Inferior parietal cortex (tissue), 1 donor: ENCODE measurements around the gene CD3E.
A peak's percentile ranks its signal among the peaks of the same experiment; 100 is the strongest.
"Not testable (repeated sequence)": the region's sequence is repeated elsewhere in the genome, so short reads cannot be mapped to it uniquely, and the experiment has no call there.

ENCODE experiments used
- DNase-seq: peaks from one replicate; pipeline ENCODE4 v3.0.0-alpha.2; 2016; ENCODE audit errors: extremely low spot score

CD3E gene

DNA sequence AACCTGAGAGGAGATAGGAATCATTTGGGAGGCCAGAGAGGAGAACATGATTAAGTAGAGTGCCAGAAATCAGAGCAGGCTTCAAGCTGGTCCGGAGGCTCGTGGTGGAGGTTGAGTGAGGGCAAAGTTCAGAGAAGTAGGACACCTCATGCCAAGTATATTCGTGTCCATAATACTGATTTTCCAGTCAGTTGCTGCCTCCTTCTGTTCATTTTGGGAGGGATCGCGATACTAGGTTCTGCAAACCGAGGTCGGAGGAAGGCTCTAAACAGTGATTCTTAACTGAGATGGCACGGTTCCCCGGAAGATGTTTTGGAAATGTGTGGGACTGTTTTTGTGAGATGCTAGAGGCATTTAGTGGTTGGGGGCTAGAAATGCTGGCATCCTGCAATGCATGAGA is 13.6 kb upstream of the CD3E start:
- DNase-seq: peak; percentile 32

DNA sequence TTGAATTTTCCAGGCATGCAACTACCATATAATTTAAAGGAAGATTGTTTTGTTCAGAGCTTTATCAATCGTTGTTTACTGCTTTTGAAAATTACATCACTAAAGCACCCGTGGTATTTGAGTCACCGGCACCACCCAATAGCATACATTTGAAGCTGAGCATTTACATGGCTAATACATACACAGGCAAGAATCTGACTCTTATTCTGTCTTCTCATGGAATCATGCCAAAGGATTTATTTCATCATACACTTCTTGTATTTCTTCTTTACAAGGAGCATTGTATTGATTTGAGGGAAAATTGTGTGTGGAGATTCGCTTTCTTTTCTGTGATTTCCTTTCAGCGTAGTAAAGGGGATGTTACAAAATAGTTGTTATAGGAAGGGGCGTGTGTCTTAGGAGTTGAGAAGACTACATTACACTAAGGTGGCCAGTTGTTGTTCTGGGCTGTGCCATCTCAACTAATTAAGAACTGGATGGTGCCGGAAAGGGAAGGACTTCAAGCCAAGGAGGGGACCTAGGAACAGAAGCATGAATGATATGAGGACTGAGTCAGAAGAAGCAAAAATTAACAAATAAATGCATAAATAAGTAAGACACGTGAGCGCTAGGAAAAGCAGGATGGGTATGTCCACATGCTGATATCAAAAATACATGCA is 12.9 kb upstream of the CD3E start:
- DNase-seq: no peak

GRCh38 chr11:118294053-118294452 is 10.5 kb upstream of the CD3E start:
- no peak for DNase-seq

DNA sequence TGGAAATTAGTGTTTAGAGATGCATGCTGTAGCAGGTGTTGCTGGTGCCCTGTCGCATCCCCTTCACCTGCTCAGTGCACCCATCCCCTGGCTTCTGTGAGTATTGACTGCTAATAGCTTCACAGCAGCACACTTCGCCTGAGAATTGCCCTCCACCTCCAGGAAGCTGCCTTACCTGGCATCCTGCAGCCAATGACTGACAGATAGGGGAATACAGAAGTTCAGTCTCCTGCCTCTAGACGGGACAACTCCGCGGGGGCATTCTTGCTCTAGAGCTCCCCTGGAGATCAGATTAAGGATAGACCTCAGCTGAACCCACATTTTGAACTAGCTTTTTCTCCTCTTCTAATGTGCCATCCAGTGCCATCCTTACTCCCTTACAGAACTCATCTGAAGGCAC is 9.3 kb upstream of the CD3E start:
- DNase-seq: no peak

DNA sequence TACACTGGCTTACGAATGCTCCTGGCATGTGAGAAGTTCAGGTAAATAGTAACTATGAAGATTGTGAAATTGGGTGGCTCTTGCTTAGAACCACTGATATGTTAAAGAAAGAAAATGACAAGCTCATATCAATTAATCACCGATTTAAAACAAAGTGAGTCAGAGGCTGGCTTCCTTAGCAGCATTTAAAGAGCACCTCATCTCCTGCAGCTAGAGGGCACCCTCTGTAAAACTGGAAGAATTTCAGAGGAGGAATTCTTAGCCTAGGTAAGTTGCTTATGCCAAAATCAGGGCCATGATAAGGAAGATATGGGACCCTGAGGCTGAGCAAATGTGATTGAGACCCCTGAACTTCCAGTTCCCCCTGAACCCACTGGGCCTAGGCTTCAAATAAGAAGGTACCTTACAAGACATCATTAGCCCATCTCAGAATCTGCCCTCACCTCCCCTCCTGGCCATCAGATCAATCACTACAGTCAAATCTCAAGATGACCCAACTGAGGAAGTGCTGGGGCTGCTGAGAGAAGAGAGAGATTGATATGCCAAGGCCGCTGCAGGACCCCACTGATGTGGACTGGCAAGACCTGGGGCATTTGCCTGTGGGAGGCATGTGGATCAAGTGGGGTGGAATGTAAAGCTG is 8.6 kb upstream of the CD3E start:
- peak; percentile 7 for DNase-seq

- DNase-seq: no peak
Observed at GRCh38 chr11:118301600-118302195, 2.8 kb upstream of the CD3E start.

DNA sequence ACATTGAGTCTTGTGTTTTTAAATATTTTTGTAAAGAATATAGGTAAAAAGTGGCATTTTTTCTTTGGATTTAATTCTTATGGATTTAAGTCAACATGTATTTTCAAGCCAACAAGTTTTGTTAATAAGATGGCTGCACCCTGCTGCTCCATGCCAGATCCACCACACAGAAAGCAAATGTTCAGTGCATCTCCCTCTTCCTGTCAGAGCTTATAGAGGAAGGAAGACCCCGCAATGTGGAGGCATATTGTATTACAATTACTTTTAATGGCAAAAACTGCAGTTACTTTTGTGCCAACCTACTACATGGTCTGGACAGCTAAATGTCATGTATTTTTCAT is 333 bp upstream of the CD3E start:
- DNase-seq: no peak

GRCh38 chr11:118305726-118306125 is 1.2 kb downstream of the CD3E start:
- no peak for DNase-seq

DNA sequence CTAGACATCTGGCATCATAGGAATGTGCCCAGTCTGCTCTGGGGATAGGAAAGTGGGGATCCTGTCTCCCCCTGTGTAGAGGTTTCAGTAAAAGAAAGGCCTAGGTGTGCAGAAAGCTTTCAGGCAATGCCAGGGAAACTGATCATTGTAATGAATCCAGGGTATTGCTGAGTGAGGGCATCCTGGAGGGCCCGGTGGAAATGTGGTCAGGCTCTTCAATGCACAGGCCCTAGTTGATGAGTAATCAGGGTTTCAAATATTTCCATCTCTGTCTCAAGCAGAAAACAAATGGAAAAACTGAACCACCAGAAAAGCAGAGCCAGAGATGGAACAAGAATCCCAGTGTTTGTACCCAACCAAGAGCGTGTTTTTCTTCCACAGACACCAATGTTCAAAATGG is 2.0 kb downstream of the CD3E start:
- DNase-seq: no peak

GRCh38 chr11:118308995-118309528 is 4.5 kb downstream of the CD3E start:
- not testable (repeated sequence) for DNase-seq

DNA sequence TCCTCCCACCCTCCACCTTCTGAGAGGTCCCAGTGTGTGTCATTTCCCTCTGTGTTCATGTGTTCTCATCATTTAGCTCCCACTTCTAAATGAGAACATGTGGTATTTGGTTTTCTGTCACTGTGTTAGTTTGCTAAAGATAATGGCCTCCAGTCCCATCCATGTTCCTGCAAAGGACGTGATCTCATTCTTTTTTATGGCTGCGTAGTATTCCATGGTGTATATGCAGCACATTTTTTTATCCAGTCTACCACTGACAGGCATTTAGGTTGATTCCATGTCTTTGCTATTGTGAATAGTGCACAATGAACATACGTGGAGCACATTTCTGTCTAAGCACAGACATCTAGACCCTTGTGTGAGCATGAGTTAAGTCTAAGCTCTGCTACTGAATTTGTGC is 5.7 kb downstream of the CD3E start:
- no peak for DNase-seq

GRCh38 chr11:118310781-118311485 is 6.4 kb downstream of the CD3E start:
- no peak for DNase-seq

GRCh38 chr11:118311518-118311917 is 7.0 kb downstream of the CD3E start:
- no peak for DNase-seq

- DNase-seq: no peak
Observed at GRCh38 chr11:118312328-118312727, 7.8 kb downstream of the CD3E start.

GRCh38 chr11:118313242-118313641 is 8.7 kb downstream of the CD3E start:
- no peak for DNase-seq

GRCh38 chr11:118314988-118315411 is 10.5 kb downstream of the CD3E start:
- no peak for DNase-seq

- DNase-seq: no peak
Observed at GRCh38 chr11:118318124-118318523, 13.6 kb downstream of the CD3E start.

DNA sequence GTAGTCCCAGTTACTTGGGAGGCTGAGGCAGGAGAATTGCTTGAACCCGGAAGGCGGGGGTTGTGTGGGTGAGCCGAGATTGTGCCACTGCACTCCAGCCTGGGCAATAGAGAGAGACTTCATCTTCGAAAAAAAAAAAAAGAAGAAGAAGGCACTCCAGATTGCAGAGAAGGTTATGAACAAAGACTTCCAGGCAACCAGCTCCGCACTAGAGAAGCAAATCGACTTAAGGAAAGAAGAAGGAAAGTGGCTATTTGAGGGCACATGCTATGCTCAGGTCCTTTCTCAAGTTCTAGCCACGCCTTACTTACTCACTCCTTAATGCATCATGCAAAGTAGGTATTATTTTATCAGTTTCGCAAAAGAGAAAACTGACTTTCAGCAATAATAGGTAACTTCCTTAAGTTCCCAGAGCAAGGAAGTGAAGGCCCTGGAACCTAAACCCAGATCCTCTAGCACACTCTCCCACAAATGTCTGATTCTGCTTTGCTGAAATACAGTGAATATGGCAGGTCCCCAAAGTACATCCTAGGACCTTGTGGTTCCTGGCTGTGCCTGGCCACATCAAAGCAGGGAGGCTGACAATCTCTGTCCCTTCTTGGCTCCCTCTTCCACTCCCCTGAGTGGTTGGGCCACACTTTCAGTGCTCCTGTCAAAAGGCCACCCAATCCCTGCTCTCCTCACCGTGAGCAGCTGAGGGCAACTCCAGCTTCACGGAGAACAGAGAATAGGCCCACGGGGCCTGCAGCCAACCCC is 14.2 kb downstream of the CD3E start:
- no peak for DNase-seq

DNA sequence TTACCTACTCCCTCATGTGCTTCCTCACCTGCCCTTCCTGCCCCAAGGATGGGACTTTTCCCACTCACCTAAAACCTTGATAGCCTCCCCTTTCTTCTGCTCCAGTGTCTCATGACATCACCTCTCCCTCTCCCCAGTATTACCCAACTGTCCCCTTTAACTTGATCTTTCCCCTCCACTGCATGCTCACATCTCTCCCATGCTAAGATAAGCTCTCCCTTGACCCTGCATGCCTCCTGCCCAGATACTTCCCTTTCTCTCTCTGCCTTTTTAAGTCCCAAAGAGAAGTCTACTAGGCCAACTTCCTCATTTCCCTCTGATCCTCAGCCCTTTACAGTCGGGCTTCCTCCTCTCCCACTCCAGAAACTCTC is 14.8 kb downstream of the CD3E start:
- DNase-seq: no peak

DNA sequence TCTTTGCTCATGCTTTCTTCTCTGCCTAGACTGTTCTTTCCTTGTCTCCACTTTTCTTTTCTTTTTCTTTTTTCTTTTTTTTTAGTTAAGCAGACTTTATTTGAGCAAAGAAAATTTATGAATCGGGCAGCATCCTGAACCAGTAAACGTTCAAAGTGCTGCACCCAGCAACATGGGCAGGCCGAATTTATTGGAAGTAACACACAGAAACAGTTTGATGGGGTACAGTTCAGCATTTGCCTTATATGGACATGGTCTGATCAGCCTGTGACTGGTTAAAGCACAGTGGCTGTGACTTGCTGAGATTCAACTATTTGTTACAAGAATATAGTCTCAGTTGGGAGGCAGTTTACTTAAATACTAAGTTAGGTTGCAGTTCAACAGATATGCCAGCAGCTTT is 16.0 kb downstream of the CD3E start:
- DNase-seq: no peak

- no peak for DNase-seq
Observed at GRCh38 chr11:118321386-118322082, 17.0 kb downstream of the CD3E start.
